Muscle layer of colon (tissue), 2 donors: ENCODE data around the gene MEIS2.

ENCODE experiments used
- H3K27ac ChIP-seq: one replicate; pipeline ENCODE4 v1.7.0; 2013; ENCODE audit warnings: low read depth, mild to moderate bottlenecking, low read length, moderate library complexity
- H3K27me3 ChIP-seq, 2 donors: one replicate each; pipeline ENCODE4 v1.7.0; 2013; ENCODE audit warnings: low read length in 2 of 2, mild to moderate bottlenecking in 2 of 2; ENCODE audit not compliant: insufficient read depth in 2 of 2, control insufficient read depth in 1 of 2
- H3K36me3 ChIP-seq: one replicate; pipeline ENCODE4 v1.7.0; 2013; ENCODE audit warnings: mild to moderate bottlenecking, low read length; ENCODE audit not compliant: insufficient read depth
- H3K4me1 ChIP-seq: one replicate; pipeline ENCODE4 v1.7.0; 2013; ENCODE audit warnings: mild to moderate bottlenecking, low read length; ENCODE audit not compliant: insufficient read depth
- H3K4me3 ChIP-seq, 2 donors: one replicate each; pipeline ENCODE4 v1.7.0; 2013; ENCODE audit warnings: low read length in 2 of 2, low read depth in 1 of 2, mild to moderate bottlenecking in 1 of 2, moderate library complexity in 1 of 2
- H3K9ac ChIP-seq: one replicate; pipeline ENCODE4 v1.7.0; 2013; ENCODE audit warnings: low read length
- H3K9me3 ChIP-seq: one replicate; pipeline ENCODE4 v1.7.0; 2013; ENCODE audit warnings: mild to moderate bottlenecking, low read length
- donor health status: abdominal sarcoma.
- donor health status: Adenocarcinoma of cecum.

Gene MEIS2

GRCh38 chr15:37096558-37097143 lies 3.7 kb downstream of the MEIS2 start:
- Histone ChIP-seq H3K4me1 (peaks cover 14% of the 10 kb centered on the region), H3K36me3 (peaks cover 33% of the 10 kb centered on the region), H3K9me3 (no peaks in the 10 kb centered on the region), H3K4me3 (peak overlapping the region; percentile 86 to 91), H3K9ac (peak overlapping the region; percentile 90), H3K27ac (peak overlapping the region; percentile 96), H3K27me3 (no peaks in the 10 kb centered on the region)

DNA sequence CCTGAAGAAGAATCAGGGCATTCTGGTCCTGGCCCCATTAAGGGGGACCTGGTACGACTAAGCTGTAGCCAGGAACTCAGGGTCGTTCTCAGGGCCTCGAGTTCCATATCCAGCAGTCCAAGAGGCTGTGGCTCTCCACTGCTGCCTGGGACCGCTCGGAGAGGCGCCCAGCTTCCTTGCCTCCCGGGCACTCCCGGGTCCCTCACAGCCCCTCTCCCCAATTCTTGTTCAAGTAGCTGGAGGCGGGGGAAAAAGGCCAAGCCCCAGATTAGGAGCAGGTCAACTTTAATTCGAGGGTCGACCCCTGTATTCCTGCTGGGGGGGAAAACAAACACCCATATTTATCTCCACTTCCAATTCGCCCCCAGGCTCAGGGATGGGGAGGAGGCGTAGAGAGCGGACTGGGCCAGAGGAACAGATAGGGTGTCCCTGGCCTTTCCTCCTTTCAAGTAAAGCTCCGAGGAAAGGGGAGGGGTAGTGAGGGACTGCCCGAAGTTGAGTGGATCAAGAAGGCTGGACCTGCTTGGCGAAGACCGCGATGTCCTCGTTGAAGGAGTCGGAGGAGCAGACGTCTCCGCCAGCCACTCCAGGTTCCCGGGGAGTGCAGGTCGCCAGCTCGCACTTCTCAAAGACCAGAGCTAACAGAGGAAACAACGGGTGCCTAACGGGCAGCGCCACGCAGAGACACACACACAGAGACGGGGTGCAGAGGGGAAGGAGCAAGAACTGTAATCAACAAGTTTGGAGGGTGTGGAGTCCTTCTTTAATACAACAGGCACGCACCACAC lies 4.4 kb downstream of the MEIS2 start:
- H3K27ac ChIP-seq = peak overlapping the region; percentile 96
- H3K27me3 ChIP-seq = no peaks in the 10 kb centered on the region
- H3K4me3 ChIP-seq = peak overlapping the region; percentile 86 to 91

GRCh38 chr15:37094915-37095711 lies 5.2 kb downstream of the MEIS2 start:
- Histone ChIP-seq H3K4me1 (peaks cover 22% of the 10 kb centered on the region), H3K9me3 (no peaks in the 10 kb centered on the region), H3K27me3 (no peaks in the 10 kb centered on the region), H3K27ac (peak overlapping the region; percentile 96), H3K4me3 (peak overlapping the region; percentile 86 to 91), H3K9ac (peak overlapping the region; percentile 90), H3K36me3 (peaks cover 33% of the 10 kb centered on the region)

More for the DNA sequence above, 4.4 kb downstream of the MEIS2 start:
- Histone ChIP-seq H3K36me3 (peaks cover 33% of the 10 kb centered on the region), H3K4me1 (peaks cover 21% of the 10 kb centered on the region), H3K9ac (peak overlapping the region; percentile 90), H3K9me3 (no peaks in the 10 kb centered on the region)

DNA sequence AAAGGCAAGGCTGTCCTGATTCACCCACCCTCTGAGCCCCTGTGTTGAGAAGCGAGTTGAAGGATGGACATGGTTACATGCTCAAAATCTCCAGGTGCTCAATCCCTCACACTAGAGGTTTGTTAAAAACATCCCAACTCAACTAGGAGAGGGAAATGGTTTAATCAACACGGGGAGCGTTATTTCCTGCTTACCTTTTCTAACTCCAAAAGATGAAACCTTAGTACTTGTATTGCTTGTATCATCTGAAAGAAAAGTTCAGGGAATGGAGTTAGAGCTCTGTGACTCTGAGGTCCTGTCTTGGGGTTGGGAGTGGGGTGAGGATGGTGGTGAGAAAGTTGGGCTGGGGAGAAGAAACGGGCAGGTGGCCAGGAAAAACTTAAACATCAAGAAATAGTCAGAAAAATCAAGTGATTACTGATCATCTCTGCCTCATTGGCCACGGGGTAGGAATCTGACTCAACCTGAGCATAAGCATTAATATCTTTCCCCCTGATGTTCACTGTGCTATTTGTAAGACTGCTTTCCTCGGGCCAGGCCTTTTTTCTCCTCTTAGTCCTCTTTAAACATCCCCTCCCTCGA lies 5.9 kb downstream of the MEIS2 start:
- Histone ChIP-seq H3K36me3 (peaks cover 33% of the 10 kb centered on the region), H3K4me1 (peaks cover 22% of the 10 kb centered on the region), H3K9me3 (no peaks in the 10 kb centered on the region), H3K27me3 (no peaks in the 10 kb centered on the region), H3K27ac (peak overlapping the region; percentile 54), H3K4me3 (peak overlapping the region; percentile 33 to 62), H3K9ac (peak overlapping the region; percentile 77)

- H3K27ac ChIP-seq = peak overlapping the region; percentile 54
- peaks cover 28% of the 10 kb centered on the region for H3K4me1 ChIP-seq
- no peaks in the 10 kb centered on the region for H3K27me3 ChIP-seq
- H3K4me3 ChIP-seq = peak overlapping the region; percentile 33 to 62
- H3K36me3 ChIP-seq = peaks cover 33% of the 10 kb centered on the region
- no peaks in the 10 kb centered on the region for H3K9me3 ChIP-seq
- H3K9ac ChIP-seq = peak overlapping the region; percentile 77
Observed at GRCh38 chr15:37093480-37094332, 6.6 kb downstream of the MEIS2 start.

- Histone ChIP-seq H3K27me3 (no peaks in the 10 kb centered on the region), H3K4me3 (peak overlapping the region in 1 of 2 donors; percentile 2), H3K36me3 (peaks cover 28% of the 10 kb centered on the region), H3K9ac (no peak overlapping the region), H3K27ac (no peak overlapping the region), H3K4me1 (peaks cover 55% of the 10 kb centered on the region), H3K9me3 (no peaks in the 10 kb centered on the region)
Observed at GRCh38 chr15:37090543-37091175, 9.7 kb downstream of the MEIS2 start.

GRCh38 chr15:37088436-37088835 lies 11.9 kb downstream of the MEIS2 start:
- no peak overlapping the region for H3K27ac ChIP-seq
- no peak overlapping the region for H3K9ac ChIP-seq
- H3K4me3 ChIP-seq = no peak overlapping the region
- no peaks in the 10 kb centered on the region for H3K27me3 ChIP-seq
- no peaks in the 10 kb centered on the region for H3K9me3 ChIP-seq
- H3K4me1 ChIP-seq = peaks cover 67% of the 10 kb centered on the region
- H3K36me3 ChIP-seq = peaks cover 11% of the 10 kb centered on the region

DNA sequence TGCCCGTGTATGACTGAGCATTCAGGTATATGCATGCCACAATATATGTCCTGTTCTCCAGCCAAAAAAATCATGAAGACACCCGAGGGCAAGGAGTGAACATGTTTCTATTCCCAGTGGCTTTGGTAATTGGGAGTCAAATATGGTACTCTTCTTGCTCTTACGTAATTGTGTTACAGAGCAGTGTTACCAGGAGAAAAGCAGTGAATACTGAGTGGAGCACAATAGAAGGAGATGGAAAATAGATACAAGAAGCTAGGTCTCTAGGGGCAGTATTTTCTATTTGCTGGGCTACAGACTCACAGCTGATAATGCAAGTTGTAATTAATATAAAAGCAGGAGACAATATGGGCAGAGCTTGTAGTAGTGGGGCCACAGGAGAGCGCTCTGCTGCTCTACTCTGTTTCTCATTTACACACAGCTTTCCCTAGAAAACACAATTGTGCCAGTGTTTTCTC lies 13.2 kb downstream of the MEIS2 start:
- Histone ChIP-seq H3K27me3 (no peaks in the 10 kb centered on the region), H3K36me3 (peaks cover 14% of the 10 kb centered on the region), H3K4me1 (peaks cover 69% of the 10 kb centered on the region), H3K9me3 (no peaks in the 10 kb centered on the region), H3K4me3 (no peak overlapping the region), H3K27ac (peak overlapping the region; percentile 66), H3K9ac (no peak overlapping the region)

DNA sequence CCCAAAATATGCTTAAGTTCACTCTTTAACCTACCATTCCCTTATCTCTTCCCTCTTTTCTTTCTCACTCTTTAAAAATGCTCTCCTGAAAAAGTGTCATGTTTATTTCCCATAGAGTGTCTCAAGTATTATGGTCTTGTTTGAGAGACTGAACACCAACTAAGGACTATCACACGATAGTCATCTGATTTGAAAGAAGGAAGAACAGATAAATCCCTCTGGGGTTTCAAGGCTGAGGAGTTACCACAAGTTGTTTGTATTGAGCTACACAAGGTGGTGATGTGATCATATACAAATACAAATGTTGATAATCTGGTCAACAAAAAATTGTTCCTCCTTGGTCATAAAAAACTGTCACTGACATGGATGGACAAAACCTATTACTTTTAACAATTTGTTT lies 13.8 kb downstream of the MEIS2 start:
- Histone ChIP-seq H3K4me3 (no peak overlapping the region), H3K9ac (no peak overlapping the region), H3K27ac (no peak overlapping the region), H3K27me3 (no peaks in the 10 kb centered on the region), H3K9me3 (no peaks in the 10 kb centered on the region), H3K4me1 (peaks cover 74% of the 10 kb centered on the region), H3K36me3 (peaks cover 17% of the 10 kb centered on the region)

DNA sequence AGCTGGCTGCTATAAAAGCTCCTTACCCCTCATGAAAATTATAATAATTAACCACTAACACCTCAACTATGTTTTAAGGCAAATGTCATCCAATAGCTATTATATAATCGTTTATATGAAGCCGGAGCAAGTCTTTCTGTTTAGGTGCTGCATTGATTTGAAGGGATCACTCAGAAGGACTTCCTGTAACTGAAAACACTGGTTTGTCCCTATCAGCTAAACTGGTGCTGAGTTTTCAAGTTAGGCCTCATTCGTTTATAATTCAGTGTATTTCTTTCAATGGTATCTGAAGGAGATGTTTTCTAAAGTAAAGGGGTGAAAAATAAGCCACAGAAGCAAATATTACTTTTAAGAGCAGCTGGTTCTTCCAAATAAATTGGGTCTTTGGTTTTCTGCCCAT lies 14.2 kb downstream of the MEIS2 start:
- H3K27ac ChIP-seq = no peak overlapping the region
- peaks cover 73% of the 10 kb centered on the region for H3K4me1 ChIP-seq
- no peaks in the 10 kb centered on the region for H3K27me3 ChIP-seq

More for the DNA sequence above, 14.2 kb downstream of the MEIS2 start:
- no peak overlapping the region for H3K9ac ChIP-seq
- H3K9me3 ChIP-seq = no peaks in the 10 kb centered on the region
- peaks cover 17% of the 10 kb centered on the region for H3K36me3 ChIP-seq
- H3K4me3 ChIP-seq = no peak overlapping the region
